HUES48 (cell line): ENCODE results near the gene DMC1.

Source experiments
- H3K27ac ChIP-seq: one replicate; pipeline ENCODE4 v1.7.0; 2013; ENCODE audit warnings: low read depth, low read length, inconsistent platforms
- H3K27me3 ChIP-seq: 2 replicates; pipeline ENCODE4 v1.6.1; 2013; ENCODE audit warnings: mild to moderate bottlenecking, low read length; ENCODE audit not compliant: control insufficient read depth, insufficient read depth
- H3K36me3 ChIP-seq: 2 replicates; pipeline ENCODE4 v1.6.1; 2013; ENCODE audit warnings: low read length; ENCODE audit not compliant: control insufficient read depth, insufficient read depth
- H3K4me1 ChIP-seq: 2 replicates; pipeline ENCODE4 v1.6.1; 2013; ENCODE audit warnings: mild to moderate bottlenecking, low read length; ENCODE audit not compliant: control insufficient read depth, insufficient read depth
- H3K4me3 ChIP-seq: 2 replicates; pipeline ENCODE4 v1.5.1; 2013; ENCODE audit warnings: mild to moderate bottlenecking, low read depth, low read length
- H3K9ac ChIP-seq: 2 replicates; pipeline ENCODE4 v1.6.1; 2013; ENCODE audit warnings: mild to moderate bottlenecking, low read depth, low read length, moderate library complexity
- H3K9me3 ChIP-seq: 2 replicates; pipeline ENCODE4 v1.6.1; 2013; ENCODE audit warnings: low read length; ENCODE audit not compliant: control insufficient read depth, insufficient read depth

Gene DMC1

GRCh38 chr22:38566726-38567504 lies 3.1 kb downstream of the DMC1 start:
- no peak overlapping the region for H3K4me3 ChIP-seq
- H3K9ac ChIP-seq: no peak overlapping the region
- H3K4me1 ChIP-seq: peaks cover 21% of the 10 kb centered on the region
- H3K27me3 ChIP-seq: no peaks in the 10 kb centered on the region
- no peak overlapping the region for H3K27ac ChIP-seq
- H3K36me3 ChIP-seq: no peaks in the 10 kb centered on the region
- no peaks in the 10 kb centered on the region for H3K9me3 ChIP-seq

GRCh38 chr22:38565441-38565840 lies 4.5 kb downstream of the DMC1 start:
- Histone ChIP-seq H3K27ac (no peak overlapping the region), H3K27me3 (no peaks in the 10 kb centered on the region), H3K36me3 (peaks cover 5% of the 10 kb centered on the region; the same call in 1 of the 2 replicates), H3K4me3 (no peak overlapping the region), H3K9ac (no peak overlapping the region), H3K4me1 (peaks cover 13% of the 10 kb centered on the region), H3K9me3 (no peaks in the 10 kb centered on the region)

GRCh38 chr22:38564669-38565068 lies 5.3 kb downstream of the DMC1 start:
- peaks cover 5% of the 10 kb centered on the region; the same call in 1 of the 2 replicates for H3K36me3 ChIP-seq
- no peak overlapping the region for H3K9ac ChIP-seq
- H3K27ac ChIP-seq: no peak overlapping the region
- no peaks in the 10 kb centered on the region for H3K9me3 ChIP-seq
- peaks cover 13% of the 10 kb centered on the region for H3K4me1 ChIP-seq
- H3K27me3 ChIP-seq: no peaks in the 10 kb centered on the region
- H3K4me3 ChIP-seq: no peak overlapping the region

GRCh38 chr22:38554281-38554680 lies 15.7 kb downstream of the DMC1 start:
- H3K27me3 ChIP-seq: no peaks in the 10 kb centered on the region
- no peak overlapping the region for H3K4me3 ChIP-seq
- 0 out of 2 replicates have a peak, but pooled peaks cover 4% of the 10 kb centered on the region for H3K36me3 ChIP-seq
- no peaks in the 10 kb centered on the region for H3K4me1 ChIP-seq
- H3K27ac ChIP-seq: no peak overlapping the region
- H3K9me3 ChIP-seq: no peaks in the 10 kb centered on the region
- no peak overlapping the region for H3K9ac ChIP-seq

- 0 out of 2 replicates have a peak, but pooled peaks cover 3% of the 10 kb centered on the region for H3K36me3 ChIP-seq
- no peak overlapping the region for H3K4me3 ChIP-seq
- H3K27me3 ChIP-seq: no peaks in the 10 kb centered on the region
- no peak overlapping the region for H3K9ac ChIP-seq
- no peaks in the 10 kb centered on the region for H3K4me1 ChIP-seq
- H3K27ac ChIP-seq: no peak overlapping the region
- no peaks in the 10 kb centered on the region for H3K9me3 ChIP-seq
Measured at GRCh38 chr22:38549101-38549894, 20.7 kb downstream of the DMC1 start.

- Histone ChIP-seq H3K4me1 (no peaks in the 10 kb centered on the region), H3K9me3 (0 out of 2 replicates have a peak, but pooled peaks cover 6% of the 10 kb centered on the region), H3K27me3 (no peaks in the 10 kb centered on the region), H3K4me3 (no peak overlapping the region), H3K9ac (no peak overlapping the region), H3K36me3 (no peaks in the 10 kb centered on the region), H3K27ac (no peak overlapping the region)
Measured at GRCh38 chr22:38540701-38541100, 29.3 kb downstream of the DMC1 start.

- no peak overlapping the region for H3K9ac ChIP-seq
- no peak overlapping the region for H3K4me3 ChIP-seq
- no peak overlapping the region for H3K27ac ChIP-seq
- no peaks in the 10 kb centered on the region for H3K36me3 ChIP-seq
- no peaks in the 10 kb centered on the region for H3K9me3 ChIP-seq
- H3K4me1 ChIP-seq: no peaks in the 10 kb centered on the region
- H3K27me3 ChIP-seq: no peaks in the 10 kb centered on the region
Measured at GRCh38 chr22:38531251-38531938, 38.6 kb downstream of the DMC1 start.

GRCh38 chr22:38524429-38524828 lies 45.6 kb downstream of the DMC1 start:
- H3K27ac ChIP-seq: no peak overlapping the region
- no peaks in the 10 kb centered on the region for H3K9me3 ChIP-seq
- H3K4me1 ChIP-seq: no peaks in the 10 kb centered on the region
- no peak overlapping the region for H3K4me3 ChIP-seq
- no peaks in the 10 kb centered on the region for H3K27me3 ChIP-seq
- no peak overlapping the region for H3K9ac ChIP-seq
- H3K36me3 ChIP-seq: no peaks in the 10 kb centered on the region

GRCh38 chr22:38523479-38523878 lies 46.5 kb downstream of the DMC1 start:
- H3K4me3 ChIP-seq: no peak overlapping the region
- no peaks in the 10 kb centered on the region for H3K36me3 ChIP-seq
- no peak overlapping the region for H3K9ac ChIP-seq
- H3K4me1 ChIP-seq: no peaks in the 10 kb centered on the region
- no peaks in the 10 kb centered on the region for H3K27me3 ChIP-seq
- no peaks in the 10 kb centered on the region for H3K9me3 ChIP-seq
- H3K27ac ChIP-seq: no peak overlapping the region

GRCh38 chr22:38523029-38523428 lies 47.0 kb downstream of the DMC1 start:
- H3K9me3 ChIP-seq: no peaks in the 10 kb centered on the region
- no peaks in the 10 kb centered on the region for H3K4me1 ChIP-seq
- no peak overlapping the region for H3K27ac ChIP-seq
- no peak overlapping the region for H3K4me3 ChIP-seq
- H3K27me3 ChIP-seq: no peaks in the 10 kb centered on the region
- no peak overlapping the region for H3K9ac ChIP-seq
- no peaks in the 10 kb centered on the region for H3K36me3 ChIP-seq
